Measurements from ENCODE around the gene HSPG2. TPM values are rescaled to one million over a fixed set of nuclear protein-coding genes. Genes with fewer than 3 reads are reported as not detected.

HSPG2 gene
- total and polyA plus RNA-seq, 9 of the 15 experiments (the other 6 are each of a cell fraction or from before 2014, with no cell fraction given) = 0.14 to 160 (median 15.7) TPM

GRCh38 chr1:21919520-21919919 lies 17.6 kb downstream of the HSPG2 start (continued):
- TF ChIP-seq ETV1 (tag; conservative IDR thresholded peaks at IDR 0.05; ENCODE audit: low read depth) = no peak
- TF ChIP-seq, protein P1, sequence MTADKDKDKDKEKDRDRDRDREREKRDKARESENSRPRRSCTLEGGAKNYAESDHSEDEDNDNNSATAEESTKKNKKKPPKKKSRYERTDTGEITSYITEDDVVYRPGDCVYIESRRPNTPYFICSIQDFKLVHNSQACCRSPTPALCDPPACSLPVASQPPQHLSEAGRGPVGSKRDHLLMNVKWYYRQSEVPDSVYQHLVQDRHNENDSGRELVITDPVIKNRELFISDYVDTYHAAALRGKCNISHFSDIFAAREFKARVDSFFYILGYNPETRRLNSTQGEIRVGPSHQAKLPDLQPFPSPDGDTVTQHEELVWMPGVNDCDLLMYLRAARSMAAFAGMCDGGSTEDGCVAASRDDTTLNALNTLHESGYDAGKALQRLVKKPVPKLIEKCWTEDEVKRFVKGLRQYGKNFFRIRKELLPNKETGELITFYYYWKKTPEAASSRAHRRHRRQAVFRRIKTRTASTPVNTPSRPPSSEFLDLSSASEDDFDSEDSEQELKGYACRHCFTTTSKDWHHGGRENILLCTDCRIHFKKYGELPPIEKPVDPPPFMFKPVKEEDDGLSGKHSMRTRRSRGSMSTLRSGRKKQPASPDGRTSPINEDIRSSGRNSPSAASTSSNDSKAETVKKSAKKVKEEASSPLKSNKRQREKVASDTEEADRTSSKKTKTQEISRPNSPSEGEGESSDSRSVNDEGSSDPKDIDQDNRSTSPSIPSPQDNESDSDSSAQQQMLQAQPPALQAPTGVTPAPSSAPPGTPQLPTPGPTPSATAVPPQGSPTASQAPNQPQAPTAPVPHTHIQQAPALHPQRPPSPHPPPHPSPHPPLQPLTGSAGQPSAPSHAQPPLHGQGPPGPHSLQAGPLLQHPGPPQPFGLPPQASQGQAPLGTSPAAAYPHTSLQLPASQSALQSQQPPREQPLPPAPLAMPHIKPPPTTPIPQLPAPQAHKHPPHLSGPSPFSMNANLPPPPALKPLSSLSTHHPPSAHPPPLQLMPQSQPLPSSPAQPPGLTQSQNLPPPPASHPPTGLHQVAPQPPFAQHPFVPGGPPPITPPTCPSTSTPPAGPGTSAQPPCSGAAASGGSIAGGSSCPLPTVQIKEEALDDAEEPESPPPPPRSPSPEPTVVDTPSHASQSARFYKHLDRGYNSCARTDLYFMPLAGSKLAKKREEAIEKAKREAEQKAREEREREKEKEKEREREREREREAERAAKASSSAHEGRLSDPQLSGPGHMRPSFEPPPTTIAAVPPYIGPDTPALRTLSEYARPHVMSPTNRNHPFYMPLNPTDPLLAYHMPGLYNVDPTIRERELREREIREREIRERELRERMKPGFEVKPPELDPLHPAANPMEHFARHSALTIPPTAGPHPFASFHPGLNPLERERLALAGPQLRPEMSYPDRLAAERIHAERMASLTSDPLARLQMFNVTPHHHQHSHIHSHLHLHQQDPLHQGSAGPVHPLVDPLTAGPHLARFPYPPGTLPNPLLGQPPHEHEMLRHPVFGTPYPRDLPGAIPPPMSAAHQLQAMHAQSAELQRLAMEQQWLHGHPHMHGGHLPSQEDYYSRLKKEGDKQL (CRISPR knock-in tag; IDR thresholded peaks at IDR 0.05; ENCODE audit: borderline replicate concordance) = no peak
- TF ChIP-seq ZNF316 (IDR thresholded peaks at IDR 0.05) = 0 out of 2 replicates have a peak, but pooled peaks have one; percentile 20
- TF ChIP-seq MCM7 (IDR thresholded peaks at IDR 0.05) = no peak
- TF ChIP-seq PTTG1 (tag; IDR thresholded peaks at IDR 0.05; ENCODE audit: low read depth) = no peak
- TF ChIP-seq MLX (CRISPR knock-in tag; conservative IDR thresholded peaks at IDR 0.05) = no peak
- no peak for TF ChIP-seq ZNF121 (CRISPR knock-in tag; conservative IDR thresholded peaks at IDR 0.05)
- no peak for TF ChIP-seq CEBPG (CRISPR knock-in tag; IDR thresholded peaks at IDR 0.05)
- no peak for TF ChIP-seq CEBPG (tag; conservative IDR thresholded peaks at IDR 0.05 in 1 of 2, IDR thresholded peaks at IDR 0.05 in 1 of 2)
- TF ChIP-seq ETV6 (IDR thresholded peaks at IDR 0.05; ENCODE audit: borderline replicate concordance in 1 of 2, low read depth in 2 of 2, low read length in 1 of 2) = no peak
- TF ChIP-seq ETV6 (CRISPR knock-in tag; IDR thresholded peaks at IDR 0.05; ENCODE audit: borderline replicate concordance) = no peak
- TF ChIP-seq TCF7 (IDR thresholded peaks at IDR 0.05; ENCODE audit: borderline replicate concordance) = no peak
- TF ChIP-seq HMG20A (CRISPR knock-in tag; conservative IDR thresholded peaks at IDR 0.05) = no peak
- TF ChIP-seq ZNF766 (CRISPR knock-in tag; conservative IDR thresholded peaks at IDR 0.05) = no peak
- TF ChIP-seq FUS (optimal IDR thresholded peaks at IDR 0.05; ENCODE audit: low read depth, low read length) = no peak
- no peak for TF ChIP-seq SRF (CRISPR knock-in tag; IDR thresholded peaks at IDR 0.05)
- TF ChIP-seq NFE2L1 (tag; IDR thresholded peaks at IDR 0.05; ENCODE audit: borderline replicate concordance, low read depth) = no peak
- TF ChIP-seq MIER1 (IDR thresholded peaks at IDR 0.05; ENCODE audit: low read depth) = 0 out of 2 replicates have a peak, but pooled peaks have one; percentile 8
- no peak for TF ChIP-seq ATF7 (IDR thresholded peaks at IDR 0.05)
- TF ChIP-seq ARID1B (IDR thresholded peaks at IDR 0.05) = peak; percentile 84
- no peak for TF ChIP-seq XRCC5 (IDR thresholded peaks at IDR 0.05; ENCODE audit: low read depth, low read length)
- no peak for TF ChIP-seq ZHX1 (conservative IDR thresholded peaks at IDR 0.05; ENCODE audit: low read length)
